Measurements from ENCODE around the gene MYDGF.

DNA sequence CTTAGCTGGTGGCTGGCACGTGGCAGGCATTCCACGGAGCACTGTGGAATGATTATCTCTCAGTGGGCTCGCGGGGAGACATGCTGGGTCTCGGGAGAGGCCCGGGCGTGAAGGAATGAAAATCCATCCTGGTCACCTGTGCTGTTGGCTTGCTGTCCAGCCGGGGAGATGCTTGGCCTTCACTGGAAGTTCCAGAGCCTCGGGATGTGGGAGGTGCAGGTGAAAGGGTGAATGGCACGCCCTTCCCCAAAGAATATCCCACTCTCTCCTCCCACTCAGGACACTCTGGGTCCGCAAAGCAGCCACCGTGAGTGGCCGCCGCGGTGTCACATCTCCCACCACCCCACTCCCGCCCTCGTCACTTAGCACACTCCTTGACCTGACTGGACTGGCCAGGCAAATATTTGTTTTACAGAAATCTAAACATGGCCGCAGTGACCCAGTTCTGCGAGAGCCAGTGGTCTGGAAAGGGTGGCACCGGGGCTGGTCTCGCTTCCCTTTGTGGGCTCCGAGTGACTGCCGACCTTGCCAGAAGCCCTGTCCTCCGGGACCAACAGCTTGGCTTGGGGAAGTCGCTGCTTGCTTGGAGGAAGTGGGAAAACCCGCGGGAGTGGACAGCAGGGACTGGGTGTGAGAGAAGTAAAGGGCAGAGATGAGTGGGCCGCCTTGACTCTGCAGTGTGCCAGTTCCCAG lies 45.5 kb upstream of the MYDGF start:
- TF ChIP-seq, protein P1, sequence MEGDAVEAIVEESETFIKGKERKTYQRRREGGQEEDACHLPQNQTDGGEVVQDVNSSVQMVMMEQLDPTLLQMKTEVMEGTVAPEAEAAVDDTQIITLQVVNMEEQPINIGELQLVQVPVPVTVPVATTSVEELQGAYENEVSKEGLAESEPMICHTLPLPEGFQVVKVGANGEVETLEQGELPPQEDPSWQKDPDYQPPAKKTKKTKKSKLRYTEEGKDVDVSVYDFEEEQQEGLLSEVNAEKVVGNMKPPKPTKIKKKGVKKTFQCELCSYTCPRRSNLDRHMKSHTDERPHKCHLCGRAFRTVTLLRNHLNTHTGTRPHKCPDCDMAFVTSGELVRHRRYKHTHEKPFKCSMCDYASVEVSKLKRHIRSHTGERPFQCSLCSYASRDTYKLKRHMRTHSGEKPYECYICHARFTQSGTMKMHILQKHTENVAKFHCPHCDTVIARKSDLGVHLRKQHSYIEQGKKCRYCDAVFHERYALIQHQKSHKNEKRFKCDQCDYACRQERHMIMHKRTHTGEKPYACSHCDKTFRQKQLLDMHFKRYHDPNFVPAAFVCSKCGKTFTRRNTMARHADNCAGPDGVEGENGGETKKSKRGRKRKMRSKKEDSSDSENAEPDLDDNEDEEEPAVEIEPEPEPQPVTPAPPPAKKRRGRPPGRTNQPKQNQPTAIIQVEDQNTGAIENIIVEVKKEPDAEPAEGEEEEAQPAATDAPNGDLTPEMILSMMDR (IDR thresholded peaks at IDR 0.05): no peak
- TF ChIP-seq CREB1 (CRISPR knock-in tag; IDR thresholded peaks at IDR 0.05) (no peak), TCF7 (CRISPR knock-in tag; IDR thresholded peaks at IDR 0.05; ENCODE audit: low read depth) (no peak), MYBL2 (CRISPR knock-in tag; IDR thresholded peaks at IDR 0.05) (no peak), ETV6 (CRISPR knock-in tag; IDR thresholded peaks at IDR 0.05) (no peak), TP53 (CRISPR knock-in tag; IDR thresholded peaks at IDR 0.05) (no peak), NFYB (CRISPR knock-in tag; conservative IDR thresholded peaks at IDR 0.05; ENCODE audit: low read depth) (no peak), NFE2L1 (CRISPR knock-in tag; IDR thresholded peaks at IDR 0.05) (no peak)
- TF ChIP-seq, protein P2, sequence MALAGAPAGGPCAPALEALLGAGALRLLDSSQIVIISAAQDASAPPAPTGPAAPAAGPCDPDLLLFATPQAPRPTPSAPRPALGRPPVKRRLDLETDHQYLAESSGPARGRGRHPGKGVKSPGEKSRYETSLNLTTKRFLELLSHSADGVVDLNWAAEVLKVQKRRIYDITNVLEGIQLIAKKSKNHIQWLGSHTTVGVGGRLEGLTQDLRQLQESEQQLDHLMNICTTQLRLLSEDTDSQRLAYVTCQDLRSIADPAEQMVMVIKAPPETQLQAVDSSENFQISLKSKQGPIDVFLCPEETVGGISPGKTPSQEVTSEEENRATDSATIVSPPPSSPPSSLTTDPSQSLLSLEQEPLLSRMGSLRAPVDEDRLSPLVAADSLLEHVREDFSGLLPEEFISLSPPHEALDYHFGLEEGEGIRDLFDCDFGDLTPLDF (CRISPR knock-in tag; IDR thresholded peaks at IDR 0.05): no peak
- TF ChIP-seq, protein P3, sequence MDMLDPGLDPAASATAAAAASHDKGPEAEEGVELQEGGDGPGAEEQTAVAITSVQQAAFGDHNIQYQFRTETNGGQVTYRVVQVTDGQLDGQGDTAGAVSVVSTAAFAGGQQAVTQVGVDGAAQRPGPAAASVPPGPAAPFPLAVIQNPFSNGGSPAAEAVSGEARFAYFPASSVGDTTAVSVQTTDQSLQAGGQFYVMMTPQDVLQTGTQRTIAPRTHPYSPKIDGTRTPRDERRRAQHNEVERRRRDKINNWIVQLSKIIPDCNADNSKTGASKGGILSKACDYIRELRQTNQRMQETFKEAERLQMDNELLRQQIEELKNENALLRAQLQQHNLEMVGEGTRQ (CRISPR knock-in tag; IDR thresholded peaks at IDR 0.05): no peak
- TF ChIP-seq, protein P4, sequence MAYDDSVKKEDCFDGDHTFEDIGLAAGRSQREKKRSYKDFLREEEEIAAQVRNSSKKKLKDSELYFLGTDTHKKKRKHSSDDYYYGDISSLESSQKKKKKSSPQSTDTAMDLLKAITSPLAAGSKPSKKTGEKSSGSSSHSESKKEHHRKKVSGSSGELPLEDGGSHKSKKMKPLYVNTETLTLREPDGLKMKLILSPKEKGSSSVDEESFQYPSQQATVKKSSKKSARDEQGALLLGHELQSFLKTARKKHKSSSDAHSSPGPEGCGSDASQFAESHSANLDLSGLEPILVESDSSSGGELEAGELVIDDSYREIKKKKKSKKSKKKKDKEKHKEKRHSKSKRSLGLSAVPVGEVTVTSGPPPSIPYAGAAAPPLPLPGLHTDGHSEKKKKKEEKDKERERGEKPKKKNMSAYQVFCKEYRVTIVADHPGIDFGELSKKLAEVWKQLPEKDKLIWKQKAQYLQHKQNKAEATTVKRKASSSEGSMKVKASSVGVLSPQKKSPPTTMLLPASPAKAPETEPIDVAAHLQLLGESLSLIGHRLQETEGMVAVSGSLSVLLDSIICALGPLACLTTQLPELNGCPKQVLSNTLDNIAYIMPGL (CRISPR knock-in tag; IDR thresholded peaks at IDR 0.05): no peak
- TF ChIP-seq, protein P5, sequence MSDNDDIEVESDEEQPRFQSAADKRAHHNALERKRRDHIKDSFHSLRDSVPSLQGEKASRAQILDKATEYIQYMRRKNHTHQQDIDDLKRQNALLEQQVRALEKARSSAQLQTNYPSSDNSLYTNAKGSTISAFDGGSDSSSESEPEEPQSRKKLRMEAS (CRISPR knock-in tag; IDR thresholded peaks at IDR 0.05): no peak
- TF ChIP-seq, protein P6, sequence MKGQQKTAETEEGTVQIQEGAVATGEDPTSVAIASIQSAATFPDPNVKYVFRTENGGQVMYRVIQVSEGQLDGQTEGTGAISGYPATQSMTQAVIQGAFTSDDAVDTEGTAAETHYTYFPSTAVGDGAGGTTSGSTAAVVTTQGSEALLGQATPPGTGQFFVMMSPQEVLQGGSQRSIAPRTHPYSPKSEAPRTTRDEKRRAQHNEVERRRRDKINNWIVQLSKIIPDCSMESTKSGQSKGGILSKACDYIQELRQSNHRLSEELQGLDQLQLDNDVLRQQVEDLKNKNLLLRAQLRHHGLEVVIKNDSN (CRISPR knock-in tag; IDR thresholded peaks at IDR 0.05): no peak
- TF ChIP-seq, protein P7, sequence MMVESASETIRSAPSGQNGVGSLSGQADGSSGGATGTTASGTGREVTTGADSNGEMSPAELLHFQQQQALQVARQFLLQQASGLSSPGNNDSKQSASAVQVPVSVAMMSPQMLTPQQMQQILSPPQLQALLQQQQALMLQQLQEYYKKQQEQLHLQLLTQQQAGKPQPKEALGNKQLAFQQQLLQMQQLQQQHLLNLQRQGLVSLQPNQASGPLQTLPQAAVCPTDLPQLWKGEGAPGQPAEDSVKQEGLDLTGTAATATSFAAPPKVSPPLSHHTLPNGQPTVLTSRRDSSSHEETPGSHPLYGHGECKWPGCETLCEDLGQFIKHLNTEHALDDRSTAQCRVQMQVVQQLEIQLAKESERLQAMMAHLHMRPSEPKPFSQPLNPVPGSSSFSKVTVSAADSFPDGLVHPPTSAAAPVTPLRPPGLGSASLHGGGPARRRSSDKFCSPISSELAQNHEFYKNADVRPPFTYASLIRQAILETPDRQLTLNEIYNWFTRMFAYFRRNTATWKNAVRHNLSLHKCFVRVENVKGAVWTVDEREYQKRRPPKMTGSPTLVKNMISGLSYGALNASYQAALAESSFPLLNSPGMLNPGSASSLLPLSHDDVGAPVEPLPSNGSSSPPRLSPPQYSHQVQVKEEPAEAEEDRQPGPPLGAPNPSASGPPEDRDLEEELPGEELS (CRISPR knock-in tag; IDR thresholded peaks at IDR 0.05): no peak

All from WTC11 (cell line).